CD14-positive monocyte (primary cell): Measurements from ENCODE around the gene CNTRL. TPM values are rescaled to one million over a fixed set of nuclear protein-coding genes. Genes with fewer than 3 reads are reported as not detected.
A peak's percentile ranks its signal among the peaks of the same experiment; 100 is the strongest.

Experiments used
- DNase-seq, 3 donors: peaks; one replicate each; pipeline ENCODE4 v3.0.0-alpha.2; 2011 to 2022
- H2AFZ ChIP-seq: 2 replicates; pipeline ENCODE4 v1.6.0; 2012; ENCODE audit warnings: mild to moderate bottlenecking, low read depth, low read length, inconsistent platforms; ENCODE audit not compliant: insufficient read depth, poor library complexity, severe bottlenecking
- H3K27ac ChIP-seq, 2 donors: 1 replicate in 1 of 2; 2 replicates in 1 of 2; pipeline ENCODE4 v1.5.1; 2012 to 2013; ENCODE audit warnings: low read length in 2 of 2, control low read depth in 1 of 2, inconsistent platforms in 1 of 2, low read depth in 1 of 2, mild to moderate bottlenecking in 1 of 2
- H3K27me3 ChIP-seq, 2 donors: one replicate each; pipeline versions ENCODE4 v1.6.0 to v1.6.1; 2011 to 2013; ENCODE audit warnings: low read length in 2 of 2; ENCODE audit not compliant: control insufficient read depth in 2 of 2, insufficient read depth in 2 of 2
- H3K36me3 ChIP-seq, 2 donors: replicated peaks in 1 of 2; 1 replicate in 1 of 2; 2 replicates in 1 of 2; pipeline versions ENCODE4 v1.5.1 to v1.6.1; 2012 to 2013; ENCODE audit warnings: low read length in 2 of 2, control low read depth in 1 of 2, inconsistent platforms in 1 of 2, mild to moderate bottlenecking in 1 of 2; ENCODE audit not compliant: insufficient read depth in 2 of 2, control insufficient read depth in 1 of 2
- H3K4me1 ChIP-seq, 2 donors: 1 replicate in 1 of 2; 2 replicates in 1 of 2; pipeline versions ENCODE4 v1.5.1 to v1.6.1; 2012 to 2013; ENCODE audit warnings: low read length in 2 of 2, control low read depth in 1 of 2, inconsistent platforms in 1 of 2, mild to moderate bottlenecking in 1 of 2, moderate library complexity in 1 of 2; ENCODE audit not compliant: insufficient read depth in 2 of 2, control insufficient read depth in 1 of 2
- H3K4me2 ChIP-seq: replicated peaks from 2 replicates; pipeline ENCODE3; 2012; ENCODE audit warnings: low read length, moderate library complexity, mild to moderate bottlenecking; ENCODE audit not compliant: poor library complexity, severe bottlenecking; ENCODE audit errors: extremely low read depth
- H3K4me3 ChIP-seq, 3 experiments: fragments of 200-600 bp in 1 of 3; sonication (generic) in 1 of 3; replicated peaks in 1 of 3; 1 replicate in 2 of 3; 2 replicates in 1 of 3; pipeline ENCODE4 v1.5.1; 2011 to 2013; ENCODE audit warnings: low read length in 3 of 3, mild to moderate bottlenecking in 3 of 3, control low read depth in 2 of 3, low read depth in 2 of 3, inconsistent platforms in 1 of 3, moderate library complexity in 1 of 3
- H3K79me2 ChIP-seq: 2 replicates; pipeline ENCODE4 v1.6.0; 2012; ENCODE audit warnings: mild to moderate bottlenecking, control low read depth, inconsistent platforms, low read length, moderate library complexity; ENCODE audit not compliant: insufficient read depth
- H3K9ac ChIP-seq: 2 replicates; pipeline ENCODE4 v1.6.0; 2017; ENCODE audit warnings: low read length, mild to moderate bottlenecking; ENCODE audit not compliant: insufficient read depth, poor library complexity, severe bottlenecking
- H3K9me3 ChIP-seq, 2 donors: replicated peaks in 1 of 2; 1 replicate in 1 of 2; 2 replicates in 1 of 2; pipeline versions ENCODE4 v1.5.1 to v1.6.1; 2012 to 2013; ENCODE audit warnings: low read length in 2 of 2, control low read depth in 1 of 2; ENCODE audit not compliant: control insufficient read depth in 1 of 2, insufficient read depth in 1 of 2
- H4K20me1 ChIP-seq: 2 replicates; pipeline ENCODE4 v1.6.0; 2012; ENCODE audit warnings: mild to moderate bottlenecking, low read length, control low read depth, moderate library complexity; ENCODE audit not compliant: insufficient read depth
- H3K27ac Mint-ChIP-seq, 7 donors: one replicate each; pipeline ENCODE4 v1.8.0; 2020; ENCODE audit warnings: mild to moderate bottlenecking in 7 of 7, mixed read lengths in 7 of 7, moderate library complexity in 6 of 7, inconsistent platforms in 2 of 7
- H3K27me3 Mint-ChIP-seq, 3 donors: one replicate each; pipeline ENCODE4 v1.8.0; 2021 to 2022; ENCODE audit warnings: low read depth in 3 of 3, mild to moderate bottlenecking in 3 of 3, mixed read lengths in 3 of 3, moderate library complexity in 3 of 3, inconsistent platforms in 1 of 3
- H3K36me3 Mint-ChIP-seq, 2 donors: one replicate each; pipeline ENCODE4 v1.8.0; 2020; ENCODE audit warnings: mixed read lengths in 2 of 2, inconsistent platforms in 1 of 2, mild to moderate bottlenecking in 1 of 2
- H3K4me1 Mint-ChIP-seq: one replicate; pipeline ENCODE4 v1.8.0; 2020; ENCODE audit warnings: mild to moderate bottlenecking, mixed read lengths
- H3K4me3 Mint-ChIP-seq, 2 donors: one replicate each; pipeline ENCODE4 v1.8.0; 2020; ENCODE audit warnings: mild to moderate bottlenecking in 2 of 2, mixed read lengths in 2 of 2, moderate library complexity in 1 of 2
- H3K9me3 Mint-ChIP-seq, 7 donors: one replicate each; pipeline ENCODE4 v1.8.0; 2020 to 2022; ENCODE audit warnings: mixed read lengths in 7 of 7, mild to moderate bottlenecking in 6 of 7, moderate library complexity in 6 of 7, inconsistent platforms in 2 of 7
- CTCF ChIP-seq: fragments of 200-600 bp; IDR thresholded peaks from one replicate; pipeline ENCODE4 v1.8.0; 2022; ENCODE audit warnings: antibody characterized with exemption, mild to moderate bottlenecking
- WGBS: methylation state at CpG from one replicate; pipeline ENCODE4 v1.1.5; 2013; ENCODE audit warnings: missing lambda C conversion rate; ENCODE audit not compliant: insufficient coverage; 5-methylcytosine and 5-hydroxymethylcytosine counted together
- intact Hi-C, 2 donors: fragments of 100-400 bp; cut with micrococcal nuclease; formaldehyde crosslinking; loops; one replicate each; pipeline versions ENCODE4 v1.15.0 to v1.15.1; 2023
- polyA plus RNA-seq, 3 donors: library from polyadenylated mRNA; depleted of rRNA in 1 of 3; unstranded in 2 of 3; stranded (reverse) in 1 of 3; fragments of 300-500 nt in 2 of 3; fragments of >200 nt in 1 of 3; fragmentation: Illumina TruSeq in 2 of 3; gene quantifications; 1 replicate in 2 of 3; 2 replicates in 1 of 3; pipeline ENCODE4 v1.2.3, GENCODE V29; 2012 to 2021

CNTRL gene
- polyA plus RNA-seq, 3 donors = 3.9 to 26.8 (median 4.8) TPM

GRCh38 chr9:121184463-121184862, 109.7 kb downstream of the CNTRL start:
- H3K27ac ChIP-seq = peak overlapping the region in 1 of 2 donors; percentile 70
- H3K9me3 ChIP-seq = no peaks in the 10 kb centered on the region
- no peak overlapping the region for H3K9ac ChIP-seq
- H3K4me3 ChIP-seq = no peak overlapping the region
- H3K9me3 Mint-ChIP-seq = no peaks in the 10 kb centered on the region
- no peak overlapping the region for H3K4me3 Mint-ChIP-seq
- DNase-seq = no peak
- H3K4me2 ChIP-seq = no peak overlapping the region
- peaks cover 29% of the 10 kb centered on the region for H3K4me1 Mint-ChIP-seq
- H3K36me3 Mint-ChIP-seq = peaks cover 47 to 51% of the 10 kb centered on the region in 2 donors
- no peaks in the 10 kb centered on the region for H3K27me3 Mint-ChIP-seq
- peaks cover 39 to 69% of the 10 kb centered on the region in 2 donors for H3K36me3 ChIP-seq
- no peaks in the 10 kb centered on the region for H3K27me3 ChIP-seq
- no peak overlapping the region for H2AFZ ChIP-seq
- peaks cover 86% of the 10 kb centered on the region for H3K79me2 ChIP-seq
- intact Hi-C loops = no loop called here
- no peak for TF ChIP-seq CTCF
- H3K27ac Mint-ChIP-seq = peak overlapping the region in 2 of 7 donors; percentile 32 to 75
- H3K4me1 ChIP-seq = peaks cover 16 to 23% of the 10 kb centered on the region in 2 donors
- peaks cover 95% of the 10 kb centered on the region for H4K20me1 ChIP-seq

- TF ChIP-seq CTCF = no peak
- intact Hi-C loops = no loop called here
- no peak overlapping the region for H3K4me3 ChIP-seq
- Mint-ChIP-seq H3K36me3 (peaks cover 41 to 47% of the 10 kb centered on the region in 2 donors), H3K27ac (peak overlapping the region; percentile 40 to 82 (median 75)), H3K9me3 (no peaks in the 10 kb centered on the region), H3K4me1 (peaks cover 29% of the 10 kb centered on the region), H3K4me3 (no peak overlapping the region), H3K27me3 (no peaks in the 10 kb centered on the region)
- H2AFZ ChIP-seq = no peak overlapping the region
- H3K9ac ChIP-seq = no peak overlapping the region
- DNase-seq = peak in 2 of 3 donors; percentile 28 to 48
- H3K27me3 ChIP-seq = no peaks in the 10 kb centered on the region
- peaks cover 16 to 23% of the 10 kb centered on the region in 2 donors for H3K4me1 ChIP-seq
- H3K9me3 ChIP-seq = no peaks in the 10 kb centered on the region
- peaks cover 95% of the 10 kb centered on the region for H4K20me1 ChIP-seq
- H3K4me2 ChIP-seq = no peak overlapping the region
- no CpG with 5 or more reads among the region's 3 CpGs for WGBS
- H3K79me2 ChIP-seq = peaks cover 87% of the 10 kb centered on the region
- peak overlapping the region in 1 of 2 donors; percentile 47 for H3K27ac ChIP-seq
- peaks cover 33 to 66% of the 10 kb centered on the region in 2 donors for H3K36me3 ChIP-seq
Observed at GRCh38 chr9:121185178-121185745, 110.5 kb downstream of the CNTRL start.
